NCI-H146 treated with DMSO at 0.1 percent for 48 hours (cell line): ENCODE measurements around the gene DIO1.
A peak's percentile ranks its signal among the peaks of the same experiment; 100 is the strongest.
"Not testable (repeated sequence)": the region's sequence is repeated elsewhere in the genome, so short reads cannot be mapped to it uniquely, and the experiment has no call there.

Experiments used
- DNase-seq: peaks from one replicate; lab custom pipeline; 2025; ENCODE audit not compliant: unreplicated experiment; lab: John Stamatoyannopoulos, UW

DIO1 gene

DNA sequence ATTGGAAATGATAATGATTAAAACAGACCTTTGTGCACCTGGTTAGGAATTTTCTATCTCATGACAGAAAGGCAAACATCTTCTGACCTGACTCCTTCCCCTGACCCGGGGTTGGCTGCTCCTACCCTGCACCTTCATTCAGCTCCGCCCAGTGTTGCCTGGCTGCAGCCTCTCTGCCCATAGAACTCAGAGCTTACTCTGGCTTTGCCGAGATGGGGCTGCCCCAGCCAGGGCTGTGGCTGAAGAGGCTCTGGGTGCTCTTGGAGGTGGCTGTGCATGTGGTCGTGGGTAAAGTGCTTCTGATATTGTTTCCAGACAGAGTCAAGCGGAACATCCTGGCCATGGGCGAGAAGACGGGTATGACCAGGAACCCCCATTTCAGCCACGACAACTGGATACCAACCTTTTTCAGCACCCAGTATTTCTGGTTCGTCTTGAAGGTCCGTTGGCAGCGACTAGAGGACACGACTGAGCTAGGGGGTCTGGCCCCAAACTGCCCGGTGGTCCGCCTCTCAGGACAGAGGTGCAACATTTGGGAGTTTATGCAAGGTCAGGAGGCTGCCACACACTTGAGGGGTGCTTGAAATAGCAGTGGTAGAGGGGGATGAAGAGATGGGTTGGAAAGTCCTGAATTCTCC is at the start of gene DIO1:
TSS of gene DIO1 (plus strand) at position 189 of the 638 bp plus-strand sequence. CDS start at position 213, 24 bp downstream.
- no peak for DNase-seq

DNA sequence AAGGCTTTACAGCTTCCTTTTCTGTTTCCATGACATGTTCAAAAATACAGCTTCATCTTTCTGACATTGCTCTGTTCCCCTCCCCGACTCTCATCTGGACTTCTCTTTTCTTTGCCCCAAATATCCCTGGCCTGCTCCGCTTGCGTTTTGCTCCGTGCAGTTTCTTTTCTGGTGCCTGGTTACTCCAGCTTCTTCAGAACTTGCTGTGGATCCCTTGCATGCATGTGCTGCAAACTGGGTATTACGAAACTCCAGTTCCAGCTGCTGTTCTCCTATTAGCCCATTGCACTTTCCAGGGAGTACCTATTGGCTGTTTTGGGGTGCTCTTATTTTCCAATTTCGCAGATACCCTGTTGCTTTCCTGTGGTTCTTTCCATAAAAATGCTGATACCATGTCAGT is 46.0 kb upstream of the DIO1 start:
- no peak for DNase-seq

DNA sequence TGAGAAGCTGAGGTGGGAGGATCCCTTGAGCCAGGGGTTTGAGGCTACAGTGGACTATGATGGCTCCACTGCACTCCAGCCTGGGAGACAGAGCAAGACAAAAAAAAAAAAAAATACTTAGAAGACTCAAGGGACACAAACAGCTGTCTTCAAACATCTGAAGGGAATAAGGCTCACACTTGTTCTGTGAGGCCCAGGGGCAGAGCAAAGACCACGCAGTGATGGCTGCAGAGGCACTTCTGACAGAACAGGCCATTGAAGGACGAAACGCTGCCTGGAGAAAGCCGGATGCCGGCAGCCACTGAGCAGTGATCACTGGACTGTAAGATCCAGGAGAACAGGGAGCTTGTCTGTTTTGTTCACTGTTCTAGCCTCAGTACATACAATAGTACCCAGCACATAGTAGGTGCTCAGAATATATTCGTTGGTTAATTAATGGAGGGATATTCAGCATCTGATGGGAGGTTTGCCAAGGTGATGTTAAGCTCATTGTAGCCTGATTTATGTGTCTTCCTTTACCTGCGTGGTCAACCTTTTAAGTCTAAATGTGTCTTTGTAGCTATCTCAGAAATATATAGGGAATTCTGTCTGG is 43.8 kb upstream of the DIO1 start:
- no peak for DNase-seq

DNA sequence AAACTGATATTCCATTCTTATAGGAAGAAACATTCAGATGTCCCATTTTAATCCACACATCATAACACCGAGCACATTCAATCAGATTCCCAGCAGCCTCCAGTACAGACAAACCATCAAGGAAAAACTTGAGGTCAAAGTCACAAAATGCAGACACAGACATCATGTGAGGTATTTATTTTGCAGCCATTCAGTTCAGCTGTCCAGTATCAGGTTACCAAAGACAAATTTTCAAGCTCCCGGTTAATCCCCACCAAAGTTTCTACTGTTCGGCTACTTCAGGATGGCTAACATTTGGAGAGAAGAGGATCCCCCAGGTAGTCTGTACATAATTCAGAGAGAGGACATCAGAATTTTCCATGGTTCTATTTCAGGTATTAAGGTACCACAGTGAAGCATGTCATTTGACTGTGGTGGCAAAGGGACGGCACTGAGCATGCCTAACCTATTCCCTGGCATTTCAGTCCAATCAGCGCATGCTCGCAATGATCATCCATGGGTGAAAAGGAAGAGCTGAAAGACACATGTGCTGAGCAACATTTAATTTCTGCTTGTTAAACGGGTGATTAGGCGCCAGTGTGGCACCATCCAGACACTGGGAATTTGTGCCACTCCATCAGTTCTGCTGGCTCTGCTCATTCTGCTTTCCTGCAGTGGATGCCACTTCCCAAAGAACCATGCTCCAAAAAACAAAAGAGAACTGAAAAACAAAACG is 42.3 kb upstream of the DIO1 start:
- DNase-seq: no peak

DNA sequence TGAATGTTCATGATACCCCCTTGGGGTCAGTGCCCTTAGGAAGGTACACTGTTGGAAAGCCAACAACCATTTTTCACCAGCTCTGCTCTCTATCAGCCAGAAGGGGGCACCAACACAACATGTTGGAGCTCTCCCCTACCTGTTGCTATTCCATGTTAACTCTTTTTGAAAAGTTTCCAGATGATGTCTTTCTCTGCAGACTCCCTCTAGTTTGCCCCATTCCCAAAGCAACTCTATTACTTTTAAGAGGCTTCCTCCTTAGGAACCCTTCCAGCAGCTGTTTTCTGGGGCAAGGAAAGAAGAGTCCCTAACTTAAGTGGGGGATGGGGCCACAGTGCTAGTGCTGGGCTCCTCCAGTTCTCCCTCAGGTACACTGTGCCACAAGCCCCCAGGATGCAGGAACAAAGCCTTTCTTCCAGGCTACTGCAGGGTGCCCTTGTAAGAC is 33.0 kb upstream of the DIO1 start:
- peak; percentile 32 for DNase-seq

DNA sequence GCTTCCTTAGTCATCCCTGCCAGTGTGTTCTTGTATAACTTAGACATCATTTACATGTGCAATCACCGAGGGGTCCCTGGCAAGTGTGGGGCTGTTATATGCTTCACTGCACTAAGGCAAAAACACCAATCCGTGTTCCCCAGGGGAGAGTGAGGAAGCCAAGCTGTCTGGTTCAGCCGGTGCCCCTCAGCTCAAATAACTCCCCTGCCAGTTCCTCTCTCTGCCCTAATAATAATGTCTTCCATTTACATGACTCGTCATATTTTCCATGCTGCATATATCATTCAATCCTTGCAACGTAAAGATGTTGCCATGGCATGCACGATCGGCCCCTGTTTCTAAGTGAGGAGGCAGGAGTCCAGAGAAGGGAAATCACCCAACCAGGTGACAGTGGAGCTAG is 31.5 kb upstream of the DIO1 start:
- DNase-seq: no peak

DNA sequence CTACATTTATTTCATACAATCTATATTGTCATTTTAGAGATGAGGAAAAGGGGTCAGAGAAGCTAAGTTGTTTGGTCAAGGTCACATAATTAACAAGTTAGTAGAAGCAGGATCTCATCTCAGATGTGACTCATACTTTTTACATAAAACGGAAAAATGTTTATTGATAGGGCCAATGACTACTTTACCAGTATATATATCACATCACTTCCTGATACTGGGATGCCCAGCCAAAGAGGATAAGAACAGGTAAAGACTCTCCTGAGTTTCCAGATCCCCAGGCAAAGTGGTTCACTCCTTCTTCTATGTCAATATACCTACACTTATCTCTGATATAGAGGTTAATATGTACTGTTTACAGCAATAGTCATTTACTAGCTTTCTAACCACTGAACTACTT is 25.4 kb upstream of the DIO1 start:
- DNase-seq: no peak

DNA sequence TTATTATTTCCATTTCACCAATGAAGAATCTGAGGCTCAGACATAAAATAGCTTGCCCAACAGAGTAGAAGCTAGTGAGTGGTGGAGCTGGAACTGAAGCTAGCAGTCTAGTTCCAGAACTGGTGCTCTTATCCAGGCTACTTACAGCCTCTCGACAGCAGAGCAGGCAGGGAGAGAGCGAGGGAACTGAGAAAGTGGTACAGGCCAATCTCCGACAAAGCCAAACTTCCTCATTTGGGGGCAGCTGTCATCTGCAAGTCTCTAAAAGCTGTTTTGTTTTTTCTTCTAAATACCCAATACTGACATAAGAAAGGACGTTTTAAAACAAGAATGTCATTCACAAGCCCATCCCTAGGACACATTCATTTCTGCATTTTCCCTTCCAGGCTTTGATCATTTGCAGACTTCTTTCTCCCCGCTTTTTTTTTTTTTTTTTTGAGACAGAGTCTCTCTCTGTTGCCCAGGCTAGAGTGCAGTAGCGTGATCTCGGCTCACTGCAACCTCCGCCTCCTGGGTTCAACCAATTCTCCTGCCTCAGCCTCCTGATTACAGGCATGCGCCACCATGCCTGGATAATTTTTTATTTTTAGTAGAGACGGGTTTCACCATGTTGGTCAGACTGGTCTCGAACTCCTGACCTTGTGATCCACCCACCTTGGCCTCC is 24.4 kb upstream of the DIO1 start:
- no peak for DNase-seq

DNA sequence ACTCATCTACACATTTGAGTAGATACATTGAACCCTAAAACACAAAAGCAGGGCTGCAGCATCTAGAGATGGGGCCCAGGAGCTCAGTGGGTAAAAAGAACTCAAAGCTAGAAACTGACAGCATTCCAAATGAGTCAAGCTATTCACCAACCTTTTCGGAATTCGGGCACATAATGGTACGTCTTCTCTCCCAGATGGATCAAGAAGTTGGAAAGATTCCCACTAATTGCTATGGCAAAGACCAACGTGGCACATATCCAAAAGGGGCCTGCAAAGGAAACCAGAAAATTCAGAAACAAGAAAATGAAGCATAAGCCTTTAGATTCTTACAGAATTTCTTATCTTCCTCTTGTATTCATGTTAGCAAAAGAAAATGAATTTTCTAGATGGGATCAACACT is 22.8 kb upstream of the DIO1 start:
- DNase-seq: no peak

DNA sequence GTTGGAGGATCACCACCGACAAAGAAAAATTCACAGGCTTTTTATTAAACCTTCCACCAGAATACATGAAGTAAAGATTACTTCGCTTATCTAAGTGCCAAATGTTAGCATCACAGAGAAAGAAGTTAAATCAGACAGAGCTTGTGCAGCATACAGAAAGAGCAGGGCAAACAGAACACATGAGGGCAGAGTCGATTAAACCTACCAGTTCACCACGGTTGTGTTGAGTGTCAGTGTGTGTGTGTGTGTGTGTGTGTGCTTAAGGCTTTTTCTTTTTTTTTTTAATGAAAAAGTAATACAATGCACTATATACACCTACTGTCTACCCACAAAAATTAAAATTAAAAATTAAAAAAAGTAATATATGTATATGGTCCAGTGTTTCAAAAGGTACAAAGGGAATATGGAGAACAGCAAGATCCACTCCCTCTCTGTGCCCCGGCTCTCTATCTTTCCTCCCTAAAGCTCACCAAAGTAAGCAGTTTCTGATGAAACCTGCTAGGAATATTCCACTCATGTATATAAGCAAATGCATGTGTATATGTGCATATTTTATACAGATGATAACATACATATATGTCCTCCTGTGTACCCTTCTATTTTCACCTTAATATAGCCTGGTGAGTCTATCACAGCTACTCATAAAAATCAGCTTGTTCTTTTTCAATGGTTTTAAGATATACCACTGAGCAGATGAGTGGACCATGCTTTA is 22.1 kb upstream of the DIO1 start:
- DNase-seq: no peak

DNA sequence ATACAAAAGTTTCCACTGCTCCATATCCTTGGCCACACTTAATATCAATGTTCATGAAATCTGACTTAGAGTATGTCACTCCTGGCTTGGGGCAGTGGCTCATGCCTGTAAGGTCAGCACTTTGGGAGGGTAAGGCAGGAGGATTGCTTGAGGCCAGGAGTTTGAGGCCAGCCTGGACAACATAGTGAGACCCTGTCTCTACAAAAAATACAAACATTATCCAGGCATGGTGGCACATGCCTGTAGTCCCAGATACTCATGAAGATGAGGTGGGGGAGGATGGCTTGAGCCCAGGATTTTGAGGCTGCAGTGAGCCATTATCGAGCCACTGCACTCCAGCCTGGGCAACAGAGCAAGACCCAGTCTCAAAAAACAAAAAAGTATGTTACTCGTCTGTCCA is 18.8 kb upstream of the DIO1 start:
- DNase-seq: not testable (repeated sequence)

DNA sequence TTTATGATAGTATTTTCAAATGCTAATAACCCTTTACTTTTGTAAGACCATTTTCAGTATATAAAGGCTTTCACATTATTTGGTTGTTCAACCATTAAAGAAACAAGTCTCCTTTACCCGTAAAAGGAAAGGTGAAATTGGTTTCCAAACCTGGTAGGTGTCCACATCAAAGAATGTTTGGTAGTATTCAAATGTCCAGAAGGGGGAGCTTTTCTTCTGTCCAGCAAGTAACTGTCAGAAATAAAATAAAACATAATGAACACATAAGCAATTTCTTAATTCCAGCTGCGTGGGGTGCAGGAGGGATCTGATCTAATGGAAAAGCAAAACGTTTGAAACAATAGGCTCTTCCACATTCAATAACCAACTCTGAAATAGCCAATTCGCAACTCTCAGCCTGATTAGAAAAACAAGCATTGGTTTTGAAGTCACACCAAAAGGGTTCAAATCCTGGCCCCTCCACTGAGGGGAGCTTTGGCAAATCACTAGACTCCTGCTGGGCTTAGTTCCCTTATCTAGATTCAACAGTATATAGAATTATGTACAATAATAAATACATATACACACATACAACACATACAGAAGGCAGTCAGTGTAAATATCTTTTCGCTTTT is 15.4 kb upstream of the DIO1 start:
- DNase-seq: peak; percentile 17

DNA sequence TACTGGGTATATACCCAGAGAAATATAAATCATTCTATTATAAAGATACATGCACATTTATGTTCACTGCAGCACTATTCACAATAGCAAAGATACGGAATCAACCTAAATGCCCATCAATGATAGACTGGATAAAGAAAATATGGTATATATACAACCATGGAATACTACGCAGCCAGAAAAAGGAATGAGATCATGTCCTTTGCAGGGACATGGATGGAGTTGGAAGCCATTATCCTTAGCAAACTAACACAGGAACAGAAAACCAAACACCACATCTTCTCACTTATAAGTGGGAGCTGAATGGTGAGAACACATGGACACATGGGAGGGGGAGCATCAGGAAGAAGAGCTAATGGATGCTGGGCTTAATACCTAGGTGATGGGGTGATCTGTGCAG is 12.1 kb upstream of the DIO1 start:
- not testable (repeated sequence) for DNase-seq

DNA sequence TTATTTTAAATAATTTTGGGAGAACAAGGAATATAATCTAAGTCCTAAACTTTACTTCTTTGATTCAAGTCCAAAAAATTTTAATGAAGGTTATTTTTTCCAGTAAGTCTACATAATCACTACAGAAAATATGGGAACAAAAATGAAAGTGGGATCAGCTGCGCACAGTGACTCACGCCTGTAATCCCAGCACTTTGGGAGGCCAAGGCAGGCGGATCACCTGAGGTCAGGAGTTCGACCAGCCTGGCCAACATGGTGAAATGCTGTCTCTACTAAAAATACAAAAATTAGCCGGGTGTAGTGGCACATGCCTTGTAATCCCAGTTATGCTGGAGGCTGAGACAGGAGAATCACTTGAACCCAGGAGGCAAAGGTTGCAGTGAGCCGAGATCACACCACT is 10.4 kb upstream of the DIO1 start:
- DNase-seq: not testable (repeated sequence)

DNA sequence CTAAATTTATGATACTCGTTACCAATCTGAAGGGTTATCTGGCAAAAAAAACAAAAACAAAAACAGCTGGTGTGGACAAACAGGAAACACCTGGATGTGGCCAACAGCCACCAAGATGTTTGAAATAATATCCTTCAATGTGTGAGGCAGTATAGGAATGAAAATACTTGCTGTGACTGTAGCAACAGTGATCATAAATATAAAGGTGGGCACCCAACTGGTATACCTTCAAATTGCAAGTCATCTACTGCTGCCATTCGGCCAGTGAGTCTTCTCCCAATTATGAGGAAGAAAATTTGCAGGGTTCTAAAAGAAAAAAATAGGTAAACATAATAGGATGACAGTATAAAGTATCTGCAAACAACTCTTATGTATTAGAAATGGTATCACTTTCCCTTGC is 5.3 kb upstream of the DIO1 start:
- no peak for DNase-seq

DNA sequence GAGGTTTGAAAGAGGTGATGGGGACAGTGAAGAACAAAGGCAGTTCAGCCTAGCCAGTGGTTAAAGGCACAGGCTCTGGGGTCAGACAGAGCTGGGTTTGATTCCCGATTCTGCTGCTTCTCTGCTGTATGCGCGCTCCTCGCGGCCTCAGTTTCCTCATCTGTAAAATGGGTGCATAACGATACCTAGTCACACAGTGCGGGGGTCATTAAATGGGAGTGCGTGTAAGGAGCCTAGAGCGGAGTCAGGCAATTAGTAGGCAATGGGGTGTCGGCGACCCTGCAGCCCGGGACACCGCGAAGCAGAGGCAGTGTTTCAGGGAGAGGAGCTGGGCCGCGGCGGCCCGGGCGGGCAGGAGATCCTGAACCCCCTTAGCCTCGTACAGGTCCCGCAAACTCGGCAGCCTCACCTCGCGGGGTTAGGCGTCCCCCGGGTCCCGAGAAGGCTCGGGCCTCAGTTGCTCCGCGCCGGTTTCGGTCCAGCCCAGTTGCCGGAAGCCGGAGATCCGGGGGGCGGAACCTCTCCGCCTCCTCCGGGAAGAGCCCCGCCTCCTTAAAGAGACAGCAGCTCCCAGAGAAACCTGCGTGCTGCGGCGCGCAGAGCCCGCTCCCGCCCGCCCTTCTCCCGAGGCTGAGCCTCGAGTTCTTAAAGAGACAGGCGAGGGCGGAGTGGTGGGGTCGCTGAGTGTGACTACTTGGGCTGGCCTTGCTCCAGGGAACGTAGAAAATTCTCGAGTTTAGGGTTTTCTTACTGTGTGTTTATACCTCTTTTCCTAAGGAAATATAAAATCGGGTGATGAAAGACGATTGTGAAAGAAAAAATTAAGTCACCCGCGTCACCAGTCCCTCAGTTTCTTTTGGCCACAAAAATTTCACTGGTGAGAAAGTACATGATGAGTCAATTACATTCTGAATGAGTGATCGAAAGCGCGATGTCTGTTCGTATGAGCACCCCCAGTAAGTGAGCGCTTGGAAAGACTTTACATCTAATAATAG is 4.4 kb upstream of the DIO1 start, which contains the start of gene YIPF1:
TSS of gene YIPF1 (minus strand) at position 494 of the 995 bp plus-strand sequence. CDS start 860 bp downstream, outside the sequence.
- peak; percentile 81 for DNase-seq

DNA sequence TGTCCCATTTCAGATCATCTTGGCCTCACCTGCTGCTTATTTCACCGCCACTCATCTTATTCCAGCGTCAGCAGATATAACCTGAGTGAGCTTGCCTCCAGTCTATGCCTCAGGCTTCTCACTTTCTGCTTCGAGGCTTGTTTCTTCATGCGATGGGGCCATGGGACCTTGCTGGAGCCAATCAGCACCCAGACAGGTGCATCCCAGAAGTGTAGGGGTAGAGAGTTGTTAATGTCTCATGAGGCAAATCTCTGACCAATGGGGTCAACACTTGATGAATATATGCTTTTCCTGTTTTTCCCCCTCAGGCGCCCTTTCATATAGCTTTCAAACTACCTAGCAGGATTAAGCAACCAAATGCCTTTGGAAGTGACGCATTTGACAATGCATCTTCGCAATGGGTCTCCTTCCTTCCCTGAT is 3.5 kb upstream of the DIO1 start:
- no peak for DNase-seq

DNA sequence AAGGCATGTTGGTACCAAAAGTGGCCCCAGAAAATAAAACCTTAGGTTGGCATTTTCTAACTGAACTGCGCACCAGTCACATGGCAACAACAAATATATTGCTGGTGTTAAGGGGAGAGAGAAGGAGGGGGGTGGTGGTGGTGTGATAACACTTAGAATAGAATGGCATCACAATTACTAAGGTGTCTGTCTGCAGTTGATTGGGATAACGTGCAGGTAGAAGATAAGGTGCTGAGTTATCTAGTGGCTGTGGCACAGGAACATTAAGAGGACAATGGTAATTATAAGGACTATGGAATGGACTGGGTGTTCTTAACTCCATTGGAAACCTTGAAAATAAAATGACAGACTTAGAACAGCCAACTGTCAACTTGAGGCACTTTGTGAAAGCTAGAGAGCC is 3.0 kb upstream of the DIO1 start:
- no peak for DNase-seq

DNA sequence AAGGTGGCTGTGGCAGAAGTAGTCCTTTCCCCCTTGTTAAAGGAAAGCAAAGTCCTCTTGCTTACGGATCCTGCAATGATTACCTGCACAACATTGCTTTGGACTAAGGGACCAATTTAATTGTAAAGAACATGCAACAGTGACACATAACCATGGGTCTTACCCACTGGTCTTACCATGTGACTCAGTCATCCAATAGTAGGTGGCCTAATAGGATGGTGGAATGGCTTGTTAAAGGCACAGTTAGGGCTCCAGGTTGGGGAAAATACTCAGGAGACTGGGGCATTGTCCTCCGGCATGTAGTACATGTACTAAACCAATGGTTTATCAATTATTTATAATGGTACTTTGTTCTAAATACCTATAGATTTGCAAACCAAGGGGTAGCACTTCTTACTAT is 2.3 kb upstream of the DIO1 start:
- DNase-seq: no peak
